Activated naive CD4-positive, alpha-beta T cell treated with anti-CD3 and anti-CD28 coated beads, Interleukin-2, amount 50 U/mL, for 24 hours (primary cell): ENCODE results near the gene ABHD2.

Experiments used
- H3K27ac Mint-ChIP-seq: one replicate; pipeline ENCODE4 v1.8.0; 2021; ENCODE audit warnings: mild to moderate bottlenecking, mixed read lengths
- H3K27me3 Mint-ChIP-seq: one replicate; pipeline ENCODE4 v1.8.0; 2021; ENCODE audit warnings: mixed read lengths
- H3K36me3 Mint-ChIP-seq: one replicate; pipeline ENCODE4 v1.8.0; 2021; ENCODE audit warnings: mixed read lengths
- H3K4me1 Mint-ChIP-seq: one replicate; pipeline ENCODE4 v1.8.0; 2021; ENCODE audit warnings: mixed read lengths
- H3K4me3 Mint-ChIP-seq: one replicate; pipeline ENCODE4 v1.8.0; 2021; ENCODE audit warnings: mild to moderate bottlenecking, mixed read lengths
- H3K9me3 Mint-ChIP-seq: one replicate; pipeline ENCODE4 v1.8.0; 2021; ENCODE audit warnings: mixed read lengths

ABHD2 gene

GRCh38 chr15:89187301-89187985, 99.2 kb downstream of the ABHD2 start:
- no peak overlapping the region for H3K27ac Mint-ChIP-seq
- H3K27me3 Mint-ChIP-seq, result no peaks in the 10 kb centered on the region
- no peaks in the 10 kb centered on the region for H3K4me1 Mint-ChIP-seq
- no peaks in the 10 kb centered on the region for H3K9me3 Mint-ChIP-seq
- no peak overlapping the region for H3K4me3 Mint-ChIP-seq
- peaks cover 14% of the 10 kb centered on the region for H3K36me3 Mint-ChIP-seq

GRCh38 chr15:89187986-89188514, 99.8 kb downstream of the ABHD2 start:
- Mint-ChIP-seq H3K4me1 (no peaks in the 10 kb centered on the region), H3K27ac (no peak overlapping the region), H3K36me3 (peaks cover 14% of the 10 kb centered on the region), H3K4me3 (no peak overlapping the region), H3K9me3 (no peaks in the 10 kb centered on the region), H3K27me3 (no peaks in the 10 kb centered on the region)

GRCh38 chr15:89192136-89192535, 103.9 kb downstream of the ABHD2 start:
- H3K4me3 Mint-ChIP-seq, result no peak overlapping the region
- peaks cover 7% of the 10 kb centered on the region for H3K36me3 Mint-ChIP-seq
- H3K4me1 Mint-ChIP-seq, result peaks cover 1% of the 10 kb centered on the region
- H3K9me3 Mint-ChIP-seq, result no peaks in the 10 kb centered on the region
- H3K27ac Mint-ChIP-seq, result no peak overlapping the region
- H3K27me3 Mint-ChIP-seq, result no peaks in the 10 kb centered on the region

- Mint-ChIP-seq H3K27ac (no peak overlapping the region), H3K27me3 (no peaks in the 10 kb centered on the region), H3K4me3 (no peak overlapping the region), H3K36me3 (peaks cover 10% of the 10 kb centered on the region), H3K4me1 (peaks cover 5% of the 10 kb centered on the region), H3K9me3 (no peaks in the 10 kb centered on the region)
These were observed 104.5 kb downstream of the ABHD2 start for GRCh38 chr15:89192766-89193165.

- Mint-ChIP-seq H3K27me3 (no peaks in the 10 kb centered on the region), H3K9me3 (no peaks in the 10 kb centered on the region), H3K4me3 (no peak overlapping the region), H3K27ac (no peak overlapping the region), H3K4me1 (peaks cover 5% of the 10 kb centered on the region), H3K36me3 (peaks cover 5% of the 10 kb centered on the region)
These were observed 106.4 kb downstream of the ABHD2 start for GRCh38 chr15:89194608-89195007.

GRCh38 chr15:89195836-89196235, 107.6 kb downstream of the ABHD2 start:
- H3K4me3 Mint-ChIP-seq, result no peak overlapping the region
- peaks cover 5% of the 10 kb centered on the region for H3K4me1 Mint-ChIP-seq
- no peaks in the 10 kb centered on the region for H3K27me3 Mint-ChIP-seq
- no peak overlapping the region for H3K27ac Mint-ChIP-seq
- H3K9me3 Mint-ChIP-seq, result no peaks in the 10 kb centered on the region
- peaks cover 9% of the 10 kb centered on the region for H3K36me3 Mint-ChIP-seq

- peaks cover 10% of the 10 kb centered on the region for H3K36me3 Mint-ChIP-seq
- H3K4me1 Mint-ChIP-seq, result peaks cover 5% of the 10 kb centered on the region
- no peak overlapping the region for H3K4me3 Mint-ChIP-seq
- no peaks in the 10 kb centered on the region for H3K9me3 Mint-ChIP-seq
- H3K27ac Mint-ChIP-seq, result peak overlapping the region; percentile 46
- no peaks in the 10 kb centered on the region for H3K27me3 Mint-ChIP-seq
These were observed 108.0 kb downstream of the ABHD2 start for GRCh38 chr15:89196241-89196640.

GRCh38 chr15:89196994-89197393, 108.7 kb downstream of the ABHD2 start:
- no peaks in the 10 kb centered on the region for H3K9me3 Mint-ChIP-seq
- no peaks in the 10 kb centered on the region for H3K27me3 Mint-ChIP-seq
- peaks cover 11% of the 10 kb centered on the region for H3K36me3 Mint-ChIP-seq
- no peak overlapping the region for H3K4me3 Mint-ChIP-seq
- peaks cover 5% of the 10 kb centered on the region for H3K4me1 Mint-ChIP-seq
- peak overlapping the region; percentile 75 for H3K27ac Mint-ChIP-seq

GRCh38 chr15:89197503-89197971, 109.3 kb downstream of the ABHD2 start:
- Mint-ChIP-seq H3K4me3 (no peak overlapping the region), H3K4me1 (peaks cover 8% of the 10 kb centered on the region), H3K27ac (peak overlapping the region; percentile 75), H3K36me3 (peaks cover 11% of the 10 kb centered on the region), H3K9me3 (no peaks in the 10 kb centered on the region), H3K27me3 (no peaks in the 10 kb centered on the region)

GRCh38 chr15:89198196-89198595, 109.9 kb downstream of the ABHD2 start:
- H3K27ac Mint-ChIP-seq, result no peak overlapping the region
- peaks cover 11% of the 10 kb centered on the region for H3K36me3 Mint-ChIP-seq
- peaks cover 8% of the 10 kb centered on the region for H3K4me1 Mint-ChIP-seq

GRCh38 chr15:89198934-89199333, 110.7 kb downstream of the ABHD2 start:
- peaks cover 11% of the 10 kb centered on the region for H3K36me3 Mint-ChIP-seq
- no peaks in the 10 kb centered on the region for H3K27me3 Mint-ChIP-seq
- H3K4me1 Mint-ChIP-seq, result peaks cover 15% of the 10 kb centered on the region
- H3K4me3 Mint-ChIP-seq, result no peak overlapping the region
- no peak overlapping the region for H3K27ac Mint-ChIP-seq
- H3K9me3 Mint-ChIP-seq, result no peaks in the 10 kb centered on the region

More at GRCh38 chr15:89198196-89198595, 109.9 kb downstream of the ABHD2 start:
- no peaks in the 10 kb centered on the region for H3K27me3 Mint-ChIP-seq
- H3K4me3 Mint-ChIP-seq, result no peak overlapping the region
- no peaks in the 10 kb centered on the region for H3K9me3 Mint-ChIP-seq

GRCh38 chr15:89199746-89200145, 111.5 kb downstream of the ABHD2 start:
- no peaks in the 10 kb centered on the region for H3K9me3 Mint-ChIP-seq
- H3K27me3 Mint-ChIP-seq, result no peaks in the 10 kb centered on the region

GRCh38 chr15:89200182-89200581, 111.9 kb downstream of the ABHD2 start:
- H3K27ac Mint-ChIP-seq, result no peak overlapping the region
- H3K4me1 Mint-ChIP-seq, result peaks cover 28% of the 10 kb centered on the region
- H3K27me3 Mint-ChIP-seq, result no peaks in the 10 kb centered on the region
- no peak overlapping the region for H3K4me3 Mint-ChIP-seq
- no peaks in the 10 kb centered on the region for H3K9me3 Mint-ChIP-seq
- H3K36me3 Mint-ChIP-seq, result peaks cover 11% of the 10 kb centered on the region

More at GRCh38 chr15:89199746-89200145, 111.5 kb downstream of the ABHD2 start:
- peaks cover 24% of the 10 kb centered on the region for H3K4me1 Mint-ChIP-seq
- H3K27ac Mint-ChIP-seq, result no peak overlapping the region
- H3K36me3 Mint-ChIP-seq, result peaks cover 11% of the 10 kb centered on the region
- no peak overlapping the region for H3K4me3 Mint-ChIP-seq

GRCh38 chr15:89201465-89202005, 113.3 kb downstream of the ABHD2 start:
- H3K36me3 Mint-ChIP-seq, result peaks cover 9% of the 10 kb centered on the region
- H3K4me1 Mint-ChIP-seq, result peaks cover 33% of the 10 kb centered on the region
- H3K4me3 Mint-ChIP-seq, result no peak overlapping the region
- no peaks in the 10 kb centered on the region for H3K9me3 Mint-ChIP-seq
- H3K27me3 Mint-ChIP-seq, result no peaks in the 10 kb centered on the region
- no peak overlapping the region for H3K27ac Mint-ChIP-seq

GRCh38 chr15:89203705-89204273, 115.5 kb downstream of the ABHD2 start:
- peaks cover 6% of the 10 kb centered on the region for H3K36me3 Mint-ChIP-seq
- peak overlapping the region; percentile 64 for H3K4me3 Mint-ChIP-seq
- peaks cover 35% of the 10 kb centered on the region for H3K4me1 Mint-ChIP-seq
- H3K27me3 Mint-ChIP-seq, result no peaks in the 10 kb centered on the region
- no peaks in the 10 kb centered on the region for H3K9me3 Mint-ChIP-seq
- peak overlapping the region; percentile 92 for H3K27ac Mint-ChIP-seq

- H3K36me3 Mint-ChIP-seq, result peaks cover 3% of the 10 kb centered on the region
- peaks cover 35% of the 10 kb centered on the region for H3K4me1 Mint-ChIP-seq
- no peaks in the 10 kb centered on the region for H3K27me3 Mint-ChIP-seq
These were observed 117.8 kb downstream of the ABHD2 start for GRCh38 chr15:89205991-89206585.

More at GRCh38 chr15:89205991-89206585, 117.8 kb downstream of the ABHD2 start:
- Mint-ChIP-seq H3K9me3 (no peaks in the 10 kb centered on the region), H3K4me3 (peak overlapping the region; percentile 39), H3K27ac (no peak overlapping the region)
